ENCODE data around the gene CLSTN1.

The CLSTN1 gene

DNA sequence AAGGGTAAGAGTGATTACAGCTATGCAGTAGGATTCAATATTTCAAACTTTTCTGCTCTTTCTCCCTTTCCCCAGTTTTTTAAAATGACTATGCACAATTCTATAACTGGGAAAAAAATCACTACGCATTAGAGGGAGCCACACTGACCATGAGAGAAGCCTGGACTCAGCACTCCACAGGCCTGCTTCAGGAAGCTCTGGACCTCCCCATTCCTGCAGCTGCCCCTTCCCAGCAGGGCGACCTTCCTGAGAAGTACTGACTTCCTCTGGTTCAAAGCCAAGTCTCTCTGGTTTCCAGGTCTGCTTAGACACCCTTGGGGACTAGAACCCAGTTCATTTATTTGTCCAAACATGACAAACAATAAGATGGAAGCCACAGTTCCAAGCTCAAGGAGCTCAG lies 42.0 kb upstream of the CLSTN1 start:
- TF ChIP-seq, protein P1, sequence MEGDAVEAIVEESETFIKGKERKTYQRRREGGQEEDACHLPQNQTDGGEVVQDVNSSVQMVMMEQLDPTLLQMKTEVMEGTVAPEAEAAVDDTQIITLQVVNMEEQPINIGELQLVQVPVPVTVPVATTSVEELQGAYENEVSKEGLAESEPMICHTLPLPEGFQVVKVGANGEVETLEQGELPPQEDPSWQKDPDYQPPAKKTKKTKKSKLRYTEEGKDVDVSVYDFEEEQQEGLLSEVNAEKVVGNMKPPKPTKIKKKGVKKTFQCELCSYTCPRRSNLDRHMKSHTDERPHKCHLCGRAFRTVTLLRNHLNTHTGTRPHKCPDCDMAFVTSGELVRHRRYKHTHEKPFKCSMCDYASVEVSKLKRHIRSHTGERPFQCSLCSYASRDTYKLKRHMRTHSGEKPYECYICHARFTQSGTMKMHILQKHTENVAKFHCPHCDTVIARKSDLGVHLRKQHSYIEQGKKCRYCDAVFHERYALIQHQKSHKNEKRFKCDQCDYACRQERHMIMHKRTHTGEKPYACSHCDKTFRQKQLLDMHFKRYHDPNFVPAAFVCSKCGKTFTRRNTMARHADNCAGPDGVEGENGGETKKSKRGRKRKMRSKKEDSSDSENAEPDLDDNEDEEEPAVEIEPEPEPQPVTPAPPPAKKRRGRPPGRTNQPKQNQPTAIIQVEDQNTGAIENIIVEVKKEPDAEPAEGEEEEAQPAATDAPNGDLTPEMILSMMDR (IDR thresholded peaks at IDR 0.05) = no peak
- Histone ChIP-seq H3K9me3 (no peaks in the 10 kb centered on the region), H3K4me1 (ENCODE audit: control insufficient read depth in 1 of 2, insufficient read depth in 1 of 2, low read depth in 1 of 2, low read length in 1 of 2) (no peaks in the 10 kb centered on the region), H3K4me3 (ENCODE audit: low read depth in 1 of 2, low read length in 1 of 2) (no peak overlapping the region), H3K27me3 (no peaks in the 10 kb centered on the region), H3K27ac (no peak overlapping the region), H3K36me3 (peaks cover 57% of the 10 kb centered on the region)

DNA sequence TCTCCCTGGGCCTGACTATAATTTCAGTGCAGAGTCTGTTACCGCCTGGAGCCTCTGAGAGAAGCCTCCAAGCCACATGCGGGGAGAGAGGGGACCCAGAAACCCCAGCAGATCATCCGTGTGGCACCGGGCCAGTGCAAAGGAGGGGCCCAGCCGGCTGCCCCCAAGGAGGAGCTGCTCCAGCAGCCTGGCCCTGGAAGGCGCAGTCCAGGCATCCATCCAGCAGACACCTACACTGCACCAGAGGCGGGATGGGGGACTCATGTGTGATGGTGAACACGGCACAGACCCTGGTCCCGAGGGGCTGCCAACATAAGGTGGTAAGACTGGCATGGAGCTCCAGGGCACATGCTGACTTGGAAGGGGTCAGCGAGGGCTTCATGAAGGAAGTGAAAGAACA lies 39.6 kb upstream of the CLSTN1 start:
- H3K27ac ChIP-seq = no peak overlapping the region
- H3K27me3 ChIP-seq = no peaks in the 10 kb centered on the region
- TF ChIP-seq, protein P1 (IDR thresholded peaks at IDR 0.05) = no peak
- H3K9me3 ChIP-seq = no peaks in the 10 kb centered on the region
- H3K36me3 ChIP-seq = peaks cover 35% of the 10 kb centered on the region
- no peak overlapping the region for H3K4me3 ChIP-seq (ENCODE audit: low read depth in 1 of 2, low read length in 1 of 2)
- H3K4me1 ChIP-seq (ENCODE audit: control insufficient read depth in 1 of 2, insufficient read depth in 1 of 2, low read depth in 1 of 2, low read length in 1 of 2) = no peaks in the 10 kb centered on the region

DNA sequence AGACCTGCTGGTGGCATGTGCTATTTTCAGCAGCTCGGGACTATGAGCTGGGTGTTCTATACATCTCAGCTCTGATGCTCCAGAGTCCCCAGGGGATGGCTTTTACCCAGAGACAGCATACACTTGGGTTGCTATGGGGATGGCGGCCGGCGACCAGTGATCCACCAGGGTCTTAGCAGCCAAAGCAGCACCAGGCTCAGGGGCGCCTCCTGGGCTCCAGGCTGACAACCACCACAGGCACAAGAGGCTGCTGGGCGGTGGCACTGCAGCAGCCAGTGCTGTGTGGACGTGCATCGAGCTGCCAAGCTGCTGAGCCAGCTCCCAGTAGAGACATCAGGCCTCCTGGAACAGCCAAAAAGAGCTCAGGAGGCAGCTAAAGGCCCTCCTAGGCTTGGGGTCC lies 37.6 kb upstream of the CLSTN1 start:
- no peak overlapping the region for H3K4me3 ChIP-seq (ENCODE audit: low read depth in 1 of 2, low read length in 1 of 2)
- H3K36me3 ChIP-seq = peaks cover 36% of the 10 kb centered on the region
- no peaks in the 10 kb centered on the region for H3K27me3 ChIP-seq
- no peaks in the 10 kb centered on the region for H3K4me1 ChIP-seq (ENCODE audit: control insufficient read depth in 1 of 2, insufficient read depth in 1 of 2, low read depth in 1 of 2, low read length in 1 of 2)
- no peak overlapping the region for H3K27ac ChIP-seq
- no peaks in the 10 kb centered on the region for H3K9me3 ChIP-seq
- TF ChIP-seq, protein P1 (IDR thresholded peaks at IDR 0.05) = no peak

DNA sequence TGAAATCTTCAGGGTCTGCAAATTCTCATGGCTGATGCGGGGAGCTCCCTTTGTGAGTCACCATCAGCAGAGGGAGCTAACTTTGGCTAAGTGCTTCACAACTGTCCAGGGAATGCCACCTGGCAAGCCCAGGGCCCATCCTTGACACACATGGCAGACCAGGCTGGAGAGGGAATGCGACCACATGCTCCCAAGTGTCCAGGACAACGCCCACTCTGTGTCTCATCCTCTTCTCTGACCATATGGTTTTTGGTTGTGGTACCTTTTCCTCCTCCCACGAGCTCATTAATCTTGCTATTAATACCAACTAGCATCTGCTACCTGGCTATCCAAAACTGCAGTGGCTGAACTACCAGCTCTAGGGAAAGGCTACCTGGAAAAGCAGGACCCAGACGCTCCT lies 37.1 kb upstream of the CLSTN1 start:
- H3K27ac ChIP-seq = no peak overlapping the region
- peaks cover 31% of the 10 kb centered on the region for H3K36me3 ChIP-seq
- H3K4me1 ChIP-seq (ENCODE audit: control insufficient read depth in 1 of 2, insufficient read depth in 1 of 2, low read depth in 1 of 2, low read length in 1 of 2) = no peaks in the 10 kb centered on the region
- no peak overlapping the region for H3K4me3 ChIP-seq (ENCODE audit: low read depth in 1 of 2, low read length in 1 of 2)
- TF ChIP-seq, protein P1 (IDR thresholded peaks at IDR 0.05) = no peak
- no peaks in the 10 kb centered on the region for H3K9me3 ChIP-seq
- H3K27me3 ChIP-seq = no peaks in the 10 kb centered on the region

DNA sequence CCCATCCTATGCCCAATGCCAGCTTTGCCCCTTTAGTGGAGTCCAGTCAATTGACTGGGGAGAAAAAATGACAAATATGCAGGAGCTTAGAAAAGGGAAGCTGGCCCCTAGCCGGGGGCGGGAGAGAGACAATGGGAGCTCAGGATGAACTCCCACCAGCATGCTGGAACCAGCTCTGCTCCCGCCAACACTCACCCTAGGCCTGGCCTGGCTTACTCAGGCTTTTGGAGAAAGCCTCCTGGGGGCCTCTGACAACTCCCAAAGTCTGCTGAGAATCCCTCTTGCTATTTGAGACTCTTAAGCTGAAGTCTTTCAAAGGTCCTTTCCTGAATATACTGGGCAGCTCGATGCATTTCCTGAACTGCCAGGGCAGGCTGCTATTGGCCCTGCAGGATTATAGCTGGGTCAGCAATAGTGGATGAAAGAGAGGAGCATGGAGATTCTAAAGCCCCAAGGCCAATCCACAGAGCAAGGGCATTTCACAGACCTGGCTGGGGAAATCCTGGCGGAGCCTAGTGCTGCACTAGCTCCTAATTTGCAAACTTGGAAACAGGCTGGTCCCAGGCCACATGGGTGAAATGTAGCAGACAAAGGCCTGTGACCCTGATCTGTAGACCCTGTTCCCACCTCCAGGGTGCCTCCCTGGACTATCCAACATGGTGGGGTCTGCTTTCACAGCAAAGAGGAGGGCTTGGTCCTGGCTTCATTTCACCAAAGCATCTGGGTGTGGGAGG lies 35.7 kb upstream of the CLSTN1 start:
- no peaks in the 10 kb centered on the region for H3K27me3 ChIP-seq
- H3K27ac ChIP-seq = no peak overlapping the region
- no peaks in the 10 kb centered on the region for H3K4me1 ChIP-seq (ENCODE audit: control insufficient read depth in 1 of 2, insufficient read depth in 1 of 2, low read depth in 1 of 2, low read length in 1 of 2)
- H3K4me3 ChIP-seq (ENCODE audit: low read depth in 1 of 2, low read length in 1 of 2) = no peak overlapping the region
- H3K9me3 ChIP-seq = no peaks in the 10 kb centered on the region
- TF ChIP-seq, protein P1 (IDR thresholded peaks at IDR 0.05) = no peak
- peaks cover 29% of the 10 kb centered on the region for H3K36me3 ChIP-seq
